ENCODE measurements around the gene AKAP14.
"Not testable (repeated sequence)": the region's sequence is repeated elsewhere in the genome, so short reads cannot be mapped to it uniquely, and the experiment has no call there.

AKAP14 gene

DNA sequence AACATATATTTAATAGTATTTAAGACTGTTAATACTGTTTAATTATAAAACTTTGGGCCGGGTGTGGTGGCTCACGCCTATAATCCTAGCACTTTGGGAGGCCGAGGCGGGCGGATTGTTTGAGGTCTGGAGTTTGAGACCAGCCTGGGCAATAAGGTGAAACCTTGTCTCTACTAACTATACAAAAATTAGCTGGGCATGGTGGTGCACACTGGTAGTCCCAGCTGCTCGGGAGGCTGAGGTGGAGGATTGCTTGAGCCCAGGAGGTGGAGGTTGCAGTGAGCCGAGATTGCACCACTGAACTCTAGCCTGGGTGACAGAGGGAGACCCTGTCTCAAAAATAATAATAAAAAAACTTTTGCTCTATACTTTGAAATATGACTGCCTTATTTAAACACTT, 26.7 kb downstream of the AKAP14 start:
- not testable (repeated sequence) for DNase-seq (ENCODE audit: low read depth)

DNA sequence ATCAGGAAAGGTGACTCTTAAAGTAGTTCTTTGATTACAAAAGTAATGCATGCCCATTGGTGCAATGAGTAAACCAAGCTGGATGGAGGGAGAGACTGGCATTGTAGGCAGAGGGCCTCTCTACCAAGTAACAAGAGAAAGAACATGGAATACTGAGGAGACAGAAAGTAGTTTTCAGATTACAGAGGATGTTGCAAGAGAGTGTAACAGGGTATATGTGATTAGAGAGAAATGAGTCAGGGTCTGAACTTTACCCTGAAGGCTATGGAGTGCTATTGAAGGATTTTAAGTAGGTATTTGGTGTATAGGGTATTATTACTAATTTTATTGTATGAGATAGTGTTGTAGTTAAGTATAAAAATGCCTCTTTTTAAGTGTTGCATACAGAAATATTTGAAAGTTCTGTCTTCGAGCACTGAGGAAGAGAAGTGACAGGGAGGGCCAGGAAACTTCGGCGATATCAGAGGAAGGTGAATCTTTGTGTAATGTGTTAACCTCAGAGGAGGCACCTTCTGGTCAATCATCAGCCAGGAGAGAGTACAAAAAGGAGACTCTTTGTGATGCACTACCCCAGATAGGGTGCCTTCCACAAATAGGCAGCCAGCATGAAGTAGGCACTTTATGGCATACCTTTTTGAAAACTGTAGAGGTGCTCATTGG, 39.7 kb downstream of the AKAP14 start:
- DNase-seq (ENCODE audit: low read depth), result no peak

DNA sequence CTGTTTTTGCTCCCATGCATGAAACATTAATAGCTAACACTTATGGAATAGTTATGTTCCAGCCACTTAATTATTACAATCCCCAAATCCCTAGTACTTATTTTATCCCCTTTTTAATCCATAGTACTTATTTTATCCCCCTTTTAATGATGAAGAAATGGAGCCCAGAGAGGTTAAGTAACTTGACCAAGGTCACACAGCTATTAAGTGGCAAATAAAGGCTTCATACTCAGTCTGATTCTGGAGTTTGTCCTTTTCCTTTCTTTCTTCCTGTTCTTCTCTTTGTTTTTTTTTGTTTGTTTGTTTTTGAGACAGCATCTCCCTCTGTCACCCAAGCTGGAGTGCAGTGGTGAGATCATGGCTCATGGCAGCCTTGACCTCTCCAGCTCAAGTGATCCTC, 45.6 kb downstream of the AKAP14 start:
- DNase-seq (ENCODE audit: low read depth), result no peak

DNA sequence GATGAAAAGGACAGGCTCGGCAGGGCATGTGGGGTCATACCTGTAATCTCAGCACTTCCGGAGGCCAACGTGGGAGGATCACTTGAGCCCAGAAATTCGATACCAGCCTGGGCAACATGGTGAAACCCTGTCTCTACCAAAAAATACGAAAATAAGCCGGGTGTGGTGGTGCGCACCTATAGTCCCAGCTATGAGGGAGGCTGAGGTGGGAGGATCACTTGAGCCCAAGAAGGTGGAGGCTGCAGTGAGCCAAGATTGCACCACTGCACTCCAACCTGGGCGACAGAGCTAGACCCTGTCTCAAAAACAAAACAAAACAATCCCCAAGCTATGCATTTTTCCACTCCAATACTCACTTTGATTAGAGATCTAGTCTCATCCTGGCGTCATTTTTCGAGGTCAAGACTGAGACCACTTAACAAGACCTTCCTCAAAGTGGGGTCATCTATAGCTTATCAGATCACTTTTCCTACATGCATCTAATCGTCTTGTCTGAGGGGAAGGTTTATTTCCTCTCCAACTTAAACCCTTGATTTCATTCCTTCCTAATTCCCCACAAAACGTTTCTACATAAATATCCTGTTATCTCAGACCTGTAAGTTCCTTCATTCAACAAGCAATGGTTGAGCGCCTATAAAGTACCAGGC, 46.6 kb downstream of the AKAP14 start:
- DNase-seq (ENCODE audit: low read depth), result no peak

DNA sequence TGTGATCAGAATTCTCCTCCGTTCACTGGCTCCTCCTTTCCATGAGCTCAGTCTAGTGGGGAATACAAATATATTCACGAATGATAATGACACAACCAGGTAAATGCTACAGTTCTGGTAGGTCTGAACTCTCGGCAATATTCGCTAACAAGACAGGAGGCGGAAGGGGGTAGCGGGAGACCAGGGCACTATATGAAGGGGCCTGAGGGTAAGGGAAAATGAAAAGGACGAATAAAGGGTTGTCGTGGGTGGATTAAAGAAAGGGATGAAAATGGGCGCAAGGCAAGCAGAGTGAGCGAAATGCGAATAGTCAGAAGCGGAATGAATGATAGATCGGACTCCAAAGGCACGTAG, 47.1 kb downstream of the AKAP14 start:
- DNase-seq (ENCODE audit: low read depth), result no peak

DNA sequence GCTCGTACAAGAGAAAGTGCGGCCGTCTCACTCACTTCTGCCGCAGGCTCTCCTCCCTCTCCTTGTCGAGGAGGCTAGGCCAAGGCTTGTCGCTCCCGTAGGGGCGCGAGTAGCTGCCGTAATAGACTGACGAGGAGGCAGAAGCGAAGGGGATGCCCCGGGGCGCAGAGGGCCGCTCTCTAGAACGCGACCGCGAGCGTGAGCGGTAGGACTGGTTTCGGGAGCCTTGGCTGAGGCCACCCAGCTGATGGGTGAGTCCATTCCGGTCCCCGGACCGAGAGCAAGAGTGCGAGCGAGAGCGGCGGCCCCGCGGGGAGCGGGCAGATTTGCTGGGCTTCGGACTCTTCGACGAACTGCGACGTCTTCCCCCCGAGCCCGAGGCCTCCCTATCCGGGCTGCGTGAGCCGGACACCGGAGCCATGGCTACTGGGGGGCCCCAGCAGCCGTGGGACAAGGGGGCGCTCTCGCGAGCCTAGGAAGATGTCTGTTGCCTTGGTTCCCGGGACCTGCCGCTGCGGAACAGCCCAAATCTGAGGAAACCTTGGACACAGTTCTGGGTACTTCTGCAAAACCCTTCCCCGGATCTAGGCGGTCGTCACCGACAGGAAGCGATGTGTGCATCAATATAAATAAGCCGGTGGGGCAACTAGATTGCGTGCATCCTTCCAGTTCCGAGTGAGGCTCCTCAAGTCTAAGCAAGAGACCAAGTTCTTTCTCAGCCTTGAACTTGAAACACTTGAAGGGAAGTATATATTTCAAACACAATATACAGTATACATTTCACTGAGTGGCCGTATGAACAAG, 47.7 kb downstream of the AKAP14 start, which contains the start of gene NKAP:
TSS of gene NKAP (minus strand) at position 567 of the 804 bp plus-strand sequence. CDS start at position 421, 146 bp downstream.
- peak; percentile 59 for DNase-seq (ENCODE audit: low read depth)

DNA sequence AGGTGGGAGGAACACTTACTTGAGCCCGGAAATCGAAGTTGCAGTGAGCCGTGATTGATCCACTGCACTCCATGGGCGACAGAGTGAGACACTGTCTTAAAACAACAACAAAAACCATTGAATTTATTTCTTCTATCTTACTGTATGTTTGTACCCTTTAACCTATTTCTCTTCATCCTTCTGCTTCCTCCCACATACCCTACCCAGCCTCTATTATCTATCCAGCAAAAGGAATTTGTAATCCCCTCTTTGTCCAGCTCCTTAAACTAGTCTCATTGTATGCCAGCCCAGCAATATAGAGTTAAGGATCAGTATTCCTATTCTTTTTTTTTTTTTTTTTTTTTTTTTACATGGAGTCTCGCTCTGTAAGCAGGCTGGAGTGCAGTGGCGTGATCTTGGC, 49.8 kb downstream of the AKAP14 start:
- DNase-seq (ENCODE audit: low read depth), result no peak

DNA sequence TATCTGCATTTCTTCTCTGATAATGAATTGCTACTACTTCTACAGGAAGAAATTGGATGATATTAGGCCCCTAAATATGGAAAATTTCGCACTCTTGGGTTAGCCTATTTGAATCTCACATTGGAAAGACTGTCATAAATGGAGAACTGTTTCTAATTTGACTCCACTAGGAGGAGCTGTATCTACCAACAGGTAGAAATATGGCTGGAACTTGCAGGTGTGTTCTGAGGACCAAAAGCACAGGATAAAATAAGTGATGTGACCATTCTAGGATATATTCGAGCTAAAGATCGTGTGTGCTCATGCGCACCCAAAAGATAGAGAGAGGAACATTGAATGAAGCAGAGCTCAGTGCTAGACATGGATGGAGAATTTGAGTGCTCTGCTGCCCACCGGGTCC, 52.7 kb downstream of the AKAP14 start:
- DNase-seq (ENCODE audit: low read depth), result no peak

DNA sequence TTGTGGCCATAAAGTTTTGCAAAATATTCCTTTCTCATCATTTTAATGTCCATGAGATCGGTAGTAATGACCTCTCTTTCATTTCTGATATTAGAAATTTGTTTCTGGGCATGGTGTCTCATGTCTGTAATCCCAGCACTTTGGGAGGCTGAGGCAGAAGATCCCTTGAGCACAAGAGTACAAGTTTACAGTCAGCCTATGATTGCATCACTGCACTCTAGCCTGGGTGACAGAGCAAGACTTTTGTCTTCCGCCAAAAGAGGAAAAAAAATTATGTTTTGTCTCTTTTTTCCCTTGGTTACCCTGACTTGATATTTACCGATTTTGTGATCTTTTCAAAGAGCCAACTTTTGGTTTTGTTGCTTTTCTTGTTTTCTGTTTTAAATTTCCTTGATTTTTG, 58.7 kb downstream of the AKAP14 start:
- DNase-seq (ENCODE audit: low read depth), result no peak

DNA sequence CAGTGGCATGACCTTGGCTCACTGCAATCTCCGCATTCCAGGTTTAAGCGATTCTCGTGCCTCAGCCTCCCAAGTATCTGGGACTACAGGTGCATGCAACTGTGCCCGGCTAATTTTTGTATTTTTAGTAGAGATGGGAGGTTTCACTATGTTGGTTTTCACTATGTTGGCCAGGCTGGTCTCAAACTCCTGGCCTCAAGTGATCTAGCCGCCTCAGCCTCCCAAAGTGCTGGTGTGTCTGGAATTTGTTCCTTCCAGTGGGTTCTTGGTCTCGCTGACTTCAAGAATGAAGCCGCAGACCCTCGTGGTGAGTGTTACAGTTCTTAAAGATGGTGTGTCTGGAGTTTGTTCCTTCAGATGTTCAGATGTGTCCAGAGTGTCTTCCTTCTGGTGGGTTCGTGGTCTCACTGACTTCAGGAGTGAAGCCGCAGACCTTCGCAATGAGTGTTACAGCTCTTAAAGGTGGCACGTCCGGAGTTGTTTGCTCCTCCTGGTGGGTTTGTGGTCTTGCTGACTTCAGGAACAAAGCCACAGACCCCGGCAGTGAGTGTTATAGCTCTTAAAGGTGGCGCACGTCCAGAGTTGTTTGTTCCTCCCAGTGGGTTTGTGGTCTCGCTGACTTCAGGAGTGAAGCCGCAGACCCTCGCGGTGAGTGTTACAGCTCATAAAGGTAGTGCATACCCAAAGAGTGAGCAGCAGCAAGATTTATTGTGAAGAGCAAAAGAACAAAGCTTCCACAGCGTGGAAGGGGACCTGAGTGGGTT, 60.3 kb downstream of the AKAP14 start:
- DNase-seq (ENCODE audit: low read depth), result peak; percentile 41

DNA sequence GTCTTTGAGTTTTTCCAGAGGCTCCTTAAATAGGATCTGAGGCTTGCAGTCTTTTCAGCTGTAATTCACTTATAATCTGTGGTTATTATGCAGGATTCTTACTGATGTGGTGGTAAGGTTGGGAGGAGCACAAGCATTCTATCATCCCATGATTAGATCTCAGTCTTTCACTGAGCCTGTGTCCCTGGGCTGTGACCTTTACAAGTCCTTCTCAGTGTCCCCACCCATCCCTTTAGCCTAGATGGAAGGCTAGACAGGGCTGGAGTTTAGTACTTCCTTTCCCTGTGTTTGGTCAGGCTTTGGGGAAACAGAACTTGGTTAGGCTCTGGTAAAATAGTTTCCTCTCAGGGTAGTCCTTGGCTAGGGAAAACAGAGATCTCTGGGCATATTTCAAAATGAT, 64.9 kb downstream of the AKAP14 start:
- DNase-seq (ENCODE audit: low read depth), result no peak

DNA sequence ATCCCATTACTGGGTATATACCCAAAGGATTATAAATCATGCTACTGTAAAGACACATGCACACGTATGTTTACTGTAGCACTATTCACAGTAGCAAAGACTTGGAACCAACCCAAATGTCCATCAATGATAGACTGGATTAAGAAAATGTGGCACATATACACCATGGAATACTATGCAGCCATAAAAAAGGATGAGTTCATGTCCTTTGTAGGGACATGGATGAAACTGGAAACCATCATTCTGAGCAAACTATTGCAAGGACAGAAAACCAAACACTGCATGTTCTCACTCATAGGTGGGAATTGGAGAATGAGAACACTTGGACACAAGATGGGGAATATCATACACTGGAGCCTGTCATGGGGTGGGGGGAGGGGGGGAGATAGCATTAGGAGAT, 71.1 kb downstream of the AKAP14 start:
- not testable (repeated sequence) for DNase-seq (ENCODE audit: low read depth)

All from stimulated activated CD8-positive, alpha-beta memory T cell treated with anti-CD3 and anti-CD28 coated beads, Interleukin-4, amount 100 ng/mL, for 24 hours (primary cell).